Activated naive CD4-positive, alpha-beta T cell treated with anti-CD3 and anti-CD28 coated beads for 36 hours (primary cell): Measurements from ENCODE around the gene EML2. TPM values are rescaled to one million over a fixed set of nuclear protein-coding genes. Genes with fewer than 3 reads are reported as not detected.

Source experiments
- CTCF ChIA-PET: fragments of 350-600 bp; sonication (Branson Sonifier 250); formaldehyde crosslinking; loops from one replicate; lab custom pipeline; 2021; ENCODE audit warnings: antibody characterized with exemption; lab: Charles Lee
- DNase-seq: peaks from one replicate; pipeline ENCODE4 v3.0.0-alpha.2; 2020
- H3K27ac Mint-ChIP-seq: one replicate; pipeline ENCODE4 v1.8.0; 2021; ENCODE audit warnings: mild to moderate bottlenecking, mixed read lengths
- H3K27me3 Mint-ChIP-seq: one replicate; pipeline ENCODE4 v1.8.0; 2021; ENCODE audit warnings: low read depth, mixed read lengths
- H3K36me3 Mint-ChIP-seq: one replicate; pipeline ENCODE4 v1.8.0; 2021; ENCODE audit warnings: low read depth, mixed read lengths
- H3K4me1 Mint-ChIP-seq: one replicate; pipeline ENCODE4 v1.8.0; 2021; ENCODE audit warnings: low read depth, mixed read lengths
- H3K4me3 Mint-ChIP-seq: one replicate; pipeline ENCODE4 v1.8.0; 2021; ENCODE audit warnings: mild to moderate bottlenecking, moderate library complexity, mixed read lengths
- H3K9me3 Mint-ChIP-seq: one replicate; pipeline ENCODE4 v1.8.0; 2021; ENCODE audit warnings: mixed read lengths
- intact Hi-C: fragments of 100-400 bp; cut with micrococcal nuclease; formaldehyde crosslinking; loops from one replicate; pipeline ENCODE4 v1.15.1; 2023
- microRNA-seq: library from miRNA; unstranded; fragments of <30 nt; microRNA quantifications from one replicate; pipeline ENCODE4 v1.2.0, GENCODE V29; 2022; ENCODE audit warnings: borderline microRNAs expressed, borderline replicate concordance
- total RNA-seq, 2 experiments: library from RNA; stranded (reverse); gene quantifications; one replicate each; pipeline ENCODE4 v1.2.3, GENCODE V29; 2021

Gene EML2
- total RNA-seq, 2 experiments from 2014 or later = 145 to 159 TPM

GRCh38 chr19:45575216-45575615 is 64.0 kb downstream of the EML2 start:
- H3K4me3 Mint-ChIP-seq = no peak overlapping the region
- peaks cover 14% of the 10 kb centered on the region for H3K4me1 Mint-ChIP-seq
- no peaks in the 10 kb centered on the region for H3K9me3 Mint-ChIP-seq
- H3K27ac Mint-ChIP-seq = no peak overlapping the region
- no peaks in the 10 kb centered on the region for H3K27me3 Mint-ChIP-seq
- no peak for DNase-seq
- no peaks in the 10 kb centered on the region for H3K36me3 Mint-ChIP-seq
- CTCF ChIA-PET = no interaction called here
- intact Hi-C loops = no loop called here

DNA sequence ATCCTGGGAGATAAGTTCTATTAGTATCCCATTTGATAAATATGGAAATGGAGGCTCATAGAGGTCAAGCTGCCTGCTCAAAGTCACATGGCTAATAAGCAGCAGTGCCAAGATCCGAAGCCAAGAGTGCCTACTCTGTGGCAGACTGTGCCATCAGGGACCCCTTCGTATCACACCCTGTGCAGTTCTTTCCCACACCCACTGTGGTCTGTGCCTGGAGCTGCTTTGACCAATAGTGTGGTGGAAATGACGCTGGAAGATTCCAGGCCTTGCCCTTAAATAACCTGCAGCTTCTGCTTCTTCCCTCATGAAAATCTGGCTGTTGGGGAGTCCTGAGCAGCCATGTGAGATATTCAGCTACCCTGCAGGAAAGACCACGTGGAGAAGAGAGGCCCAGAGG is 64.7 kb downstream of the EML2 start:
- no peaks in the 10 kb centered on the region for H3K27me3 Mint-ChIP-seq
- H3K4me1 Mint-ChIP-seq = peaks cover 20% of the 10 kb centered on the region
- DNase-seq = no peak
- intact Hi-C loops = no loop called here
- no peak overlapping the region for H3K27ac Mint-ChIP-seq
- CTCF ChIA-PET = no interaction called here
- no peak overlapping the region for H3K4me3 Mint-ChIP-seq
- no peaks in the 10 kb centered on the region for H3K9me3 Mint-ChIP-seq
- H3K36me3 Mint-ChIP-seq = no peaks in the 10 kb centered on the region

GRCh38 chr19:45571457-45572220 is 67.6 kb downstream of the EML2 start:
- Mint-ChIP-seq H3K27me3 (no peaks in the 10 kb centered on the region), H3K4me3 (no peak overlapping the region), H3K9me3 (no peaks in the 10 kb centered on the region), H3K36me3 (no peaks in the 10 kb centered on the region), H3K27ac (no peak overlapping the region), H3K4me1 (peaks cover 17% of the 10 kb centered on the region)
- DNase-seq = no peak
- intact Hi-C loops = loop anchor here (2.0 kb wide), 1 partner anchor 75 kb away; the partner anchor contains the start of gene RTN2
- CTCF ChIA-PET = interaction anchor here (1.0 to 1.5 kb wide), 3 partner anchors 9 to 18 kb away, joined by 3 to 8 read pairs (median 3); no protein-coding TSS in a partner anchor

- intact Hi-C loops = loop anchor here (1.0 to 2.0 kb wide), 2 partner anchors 47 to 73 kb away; partner anchors contain the start of gene RTN2
- Mint-ChIP-seq H3K27ac (peak overlapping the region; percentile 59), H3K9me3 (no peaks in the 10 kb centered on the region), H3K27me3 (no peaks in the 10 kb centered on the region), H3K4me1 (peaks cover 14% of the 10 kb centered on the region), H3K36me3 (no peaks in the 10 kb centered on the region), H3K4me3 (no peak overlapping the region)
- CTCF ChIA-PET = interaction anchor here (0.6 to 0.9 kb wide), 5 partner anchors 12 to 104 kb away, joined by 3 to 6 read pairs (median 3); no protein-coding TSS in a partner anchor
- peak; percentile 80 for DNase-seq
Measured at GRCh38 chr19:45569619-45570421, 69.4 kb downstream of the EML2 start.

- Mint-ChIP-seq H3K27me3 (no peaks in the 10 kb centered on the region), H3K4me3 (no peak overlapping the region), H3K36me3 (no peaks in the 10 kb centered on the region), H3K4me1 (peaks cover 24% of the 10 kb centered on the region), H3K9me3 (no peaks in the 10 kb centered on the region), H3K27ac (no peak overlapping the region)
- no peak for DNase-seq
- CTCF ChIA-PET = no interaction called here
- intact Hi-C loops = no loop called here
Measured at GRCh38 chr19:45568732-45569131, 70.5 kb downstream of the EML2 start.

DNA sequence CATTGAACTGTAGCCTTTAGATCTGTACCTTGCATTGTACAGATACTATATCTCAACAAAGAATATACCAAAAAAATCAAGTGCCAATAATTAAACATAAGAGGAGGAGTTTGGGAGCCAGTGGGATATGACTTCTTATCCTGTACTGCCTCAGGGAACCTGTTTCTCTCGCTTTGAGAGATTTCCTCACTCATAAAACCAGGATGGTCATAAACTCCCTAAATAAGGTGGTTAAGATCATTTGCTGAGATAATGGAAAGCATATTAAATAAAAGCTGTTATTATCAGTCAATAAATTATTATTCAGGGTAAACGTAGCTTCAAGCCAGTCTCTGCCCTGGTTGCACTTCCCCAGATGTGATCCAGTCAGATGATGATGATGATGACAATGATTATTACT is 71.6 kb downstream of the EML2 start:
- intact Hi-C loops = no loop called here
- DNase-seq = no peak
- Mint-ChIP-seq H3K9me3 (no peaks in the 10 kb centered on the region), H3K4me1 (peaks cover 34% of the 10 kb centered on the region), H3K27me3 (no peaks in the 10 kb centered on the region), H3K36me3 (no peaks in the 10 kb centered on the region), H3K4me3 (no peak overlapping the region), H3K27ac (no peak overlapping the region)
- CTCF ChIA-PET = no interaction called here

- Mint-ChIP-seq H3K27me3 (no peaks in the 10 kb centered on the region), H3K27ac (peak overlapping the region; percentile 90), H3K4me1 (peaks cover 36% of the 10 kb centered on the region), H3K4me3 (peak overlapping the region; percentile 27), H3K9me3 (no peaks in the 10 kb centered on the region), H3K36me3 (no peaks in the 10 kb centered on the region)
- CTCF ChIA-PET = interaction anchor here (0.6 to 1.5 kb wide), 5 partner anchors 79 to 151 kb away, joined by 3 read pairs; no protein-coding TSS in a partner anchor
- no peak for DNase-seq
- intact Hi-C loops = no loop called here
Measured at GRCh38 chr19:45564131-45564780, 74.9 kb downstream of the EML2 start.

GRCh38 chr19:45560686-45561085 is 78.5 kb downstream of the EML2 start:
- no peak for DNase-seq
- Mint-ChIP-seq H3K4me1 (peaks cover 41% of the 10 kb centered on the region), H3K9me3 (no peaks in the 10 kb centered on the region), H3K27me3 (no peaks in the 10 kb centered on the region), H3K4me3 (no peak overlapping the region), H3K27ac (no peak overlapping the region), H3K36me3 (no peaks in the 10 kb centered on the region)
- intact Hi-C loops = no loop called here
- CTCF ChIA-PET = interaction anchor here (0.6 kb wide), 1 partner anchor 76 kb away, joined by 3 read pairs; no protein-coding TSS in a partner anchor

- no peak for DNase-seq
- peaks cover 41% of the 10 kb centered on the region for H3K4me1 Mint-ChIP-seq
- CTCF ChIA-PET = interaction anchor here (2.5 kb wide), 1 partner anchor 120 kb away, joined by 8 read pairs; no protein-coding TSS in a partner anchor
- H3K27me3 Mint-ChIP-seq = no peaks in the 10 kb centered on the region
- intact Hi-C loops = no loop called here
- H3K27ac Mint-ChIP-seq = no peak overlapping the region
- H3K4me3 Mint-ChIP-seq = no peak overlapping the region
- H3K9me3 Mint-ChIP-seq = no peaks in the 10 kb centered on the region
- H3K36me3 Mint-ChIP-seq = no peaks in the 10 kb centered on the region
Measured at GRCh38 chr19:45560038-45560437, 79.2 kb downstream of the EML2 start.

Small RNA genes lying within 50 kb of the gene (microRNA-seq; reads per million reads assigned to microRNA genes)
- 1,414 reads per million, percentile 86 among the genes with 10 or more reads in this experiment for gene MIR330
- gene MIR642A = not detected
- not detected for gene MIR642B

Other genes starting within 250 kb of the EML2 start
- 1 to 10 TPM; 4.0 to 4.8 TPM for gene PPP1R13L, start 234.3 kb downstream of the EML2 start, total RNA-seq
- gene POLR1G, start 232.8 kb downstream of the EML2 start, total RNA-seq = 1 to 10 TPM; 7.4 to 7.6 TPM
- gene ERCC1, start 215.5 kb downstream of the EML2 start, total RNA-seq = 10 to 100 TPM; 28.9 to 30.7 TPM
- 1 to 10 TPM; 8.0 to 8.7 TPM for gene FOSB, start 171.4 kb downstream of the EML2 start, total RNA-seq
- gene RTN2, start 142.3 kb downstream of the EML2 start, total RNA-seq = under 1 TPM; 0.69 to 0.84 TPM
- gene PPM1N, start 141.0 kb downstream of the EML2 start, total RNA-seq = 1 to 10 TPM; 2.3 to 2.5 TPM
- gene VASP, start 131.9 kb downstream of the EML2 start, total RNA-seq = 10 to 100 TPM; 94.5 to 99.6 TPM
- gene OPA3, start 54.6 kb downstream of the EML2 start, total RNA-seq = 10 to 100 TPM; 12.4 to 12.7 TPM
- not detected for gene GPR4, start 37.2 kb downstream of the EML2 start, total RNA-seq
- 1 to 10 TPM; 1.8 to 2.3 TPM for gene GIPR, start 28.8 kb upstream of the EML2 start, total RNA-seq
- 100 to 1,000 TPM; 976 to 988 TPM for gene SNRPD2, start 52.6 kb upstream of the EML2 start, total RNA-seq
- 10 to 100 TPM; 12.0 to 14.1 TPM for gene QPCTL, start 53.3 kb upstream of the EML2 start, total RNA-seq
- gene FBXO46, start 91.5 kb upstream of the EML2 start, total RNA-seq = 10 to 100 TPM; 21.8 to 23.2 TPM
- not detected for gene MEIOSIN, start 94.0 kb upstream of the EML2 start, total RNA-seq
- gene SIX5, start 129.9 kb upstream of the EML2 start, total RNA-seq = 1 to 10 TPM; 1.8 to 2.2 TPM
- gene DMPK, start 143.1 kb upstream of the EML2 start, total RNA-seq = 1 to 10 TPM; 6.1 TPM
- 10 to 100 TPM; 28.6 to 29.1 TPM for gene DMWD, start 153.4 kb upstream of the EML2 start, total RNA-seq
- under 1 TPM in 1 of 2 experiments, not detected in 1; 0.17 TPM for gene RSPH6A, start 175.9 kb upstream of the EML2 start, total RNA-seq
- gene SYMPK, start 223.8 kb upstream of the EML2 start, total RNA-seq = 10 to 100 TPM; 96.9 to 97.4 TPM
- under 1 TPM in 1 of 2 experiments, not detected in 1; 0.20 TPM for gene FOXA3, start 224.9 kb upstream of the EML2 start, total RNA-seq
- gene IRF2BP1, start 246.7 kb upstream of the EML2 start, total RNA-seq = 10 to 100 TPM; 11.4 TPM